Activated gamma-delta T cell (primary cell): Measurements from ENCODE around the gene SBF2.
A peak's percentile ranks its signal among the peaks of the same experiment; 100 is the strongest.

Experiments used
- DNase-seq: peaks from one replicate; lab custom pipeline; 2025; lab: John Stamatoyannopoulos, UW

The SBF2 gene

DNA sequence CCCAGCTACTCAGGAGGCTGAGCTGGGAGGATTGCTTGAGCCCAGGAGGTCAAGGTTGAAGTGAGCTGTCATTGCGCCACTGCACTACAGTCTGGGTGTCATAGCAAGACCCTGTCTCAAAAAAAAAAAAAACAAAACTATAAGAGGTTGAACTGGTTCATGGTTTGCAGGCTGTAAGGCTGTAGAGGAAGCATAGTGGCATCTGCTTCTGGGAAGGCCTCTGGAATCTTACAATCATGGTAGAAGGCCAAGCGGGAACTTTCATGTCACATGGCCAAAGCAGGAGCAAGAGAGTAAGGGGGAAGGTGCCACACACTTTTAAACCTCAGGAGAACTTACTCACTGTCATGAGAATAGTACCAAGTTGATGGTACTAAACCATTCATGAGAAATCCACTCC lies 520.5 kb downstream of the SBF2 start:
- DNase-seq: no peak

DNA sequence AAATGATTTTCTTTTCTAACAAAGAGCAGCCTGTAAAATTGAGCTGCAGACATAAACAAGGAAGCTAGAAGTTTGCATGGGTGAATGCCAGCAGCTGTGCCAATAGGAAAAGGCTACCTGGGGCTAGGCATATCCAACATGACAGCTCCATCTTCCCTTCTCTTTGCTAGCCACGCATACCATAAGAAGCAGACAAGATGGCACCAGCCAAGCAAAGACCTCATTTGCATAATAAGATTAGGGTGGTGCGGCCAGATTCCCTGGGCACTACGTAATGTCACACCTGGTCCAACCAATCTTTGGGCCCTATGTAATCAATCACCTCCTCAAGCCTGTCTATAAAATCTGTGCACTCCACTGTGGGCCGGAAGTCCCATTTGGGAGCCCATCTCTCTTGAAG lies 521.8 kb downstream of the SBF2 start:
- DNase-seq: no peak

DNA sequence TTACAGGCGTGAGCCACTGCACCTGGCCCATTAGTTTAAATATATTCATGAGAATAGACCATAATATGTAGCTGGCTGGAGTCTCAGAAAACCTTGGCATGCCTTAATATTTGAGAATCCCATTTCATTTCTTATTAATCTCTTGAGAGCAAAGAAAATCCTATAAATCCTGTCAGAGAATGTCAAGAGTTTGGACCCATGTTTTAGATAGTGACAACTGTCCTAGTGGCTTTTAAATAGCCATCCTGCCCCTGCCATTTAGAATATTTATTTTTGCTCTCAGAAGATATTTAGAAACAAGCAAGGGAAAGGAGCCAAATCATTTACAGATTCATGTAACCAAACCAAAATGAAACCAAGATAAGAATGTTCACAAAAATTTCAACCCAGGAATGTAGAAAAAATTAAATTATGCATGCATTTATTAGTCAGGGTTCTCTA lies 522.9 kb downstream of the SBF2 start:
- no peak for DNase-seq

DNA sequence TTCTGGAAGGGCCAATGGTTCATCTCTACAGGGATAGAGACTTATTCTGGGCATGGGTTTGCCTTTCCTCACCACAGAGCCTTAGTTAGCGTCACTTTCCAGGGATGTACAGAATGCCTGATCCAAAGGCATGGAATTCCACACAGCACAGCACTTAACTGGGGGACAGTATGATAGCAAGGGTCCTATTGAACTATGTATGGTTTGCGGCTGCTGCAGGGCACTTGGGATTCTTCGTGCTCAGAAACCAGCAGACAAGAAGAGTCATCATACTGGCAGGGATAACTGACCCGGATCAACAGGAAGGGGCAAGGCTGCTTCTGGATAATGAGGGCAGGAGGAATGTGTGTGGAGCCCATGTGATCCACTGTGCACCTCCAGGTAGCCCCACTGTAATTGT lies 524.4 kb downstream of the SBF2 start:
- DNase-seq: no peak

DNA sequence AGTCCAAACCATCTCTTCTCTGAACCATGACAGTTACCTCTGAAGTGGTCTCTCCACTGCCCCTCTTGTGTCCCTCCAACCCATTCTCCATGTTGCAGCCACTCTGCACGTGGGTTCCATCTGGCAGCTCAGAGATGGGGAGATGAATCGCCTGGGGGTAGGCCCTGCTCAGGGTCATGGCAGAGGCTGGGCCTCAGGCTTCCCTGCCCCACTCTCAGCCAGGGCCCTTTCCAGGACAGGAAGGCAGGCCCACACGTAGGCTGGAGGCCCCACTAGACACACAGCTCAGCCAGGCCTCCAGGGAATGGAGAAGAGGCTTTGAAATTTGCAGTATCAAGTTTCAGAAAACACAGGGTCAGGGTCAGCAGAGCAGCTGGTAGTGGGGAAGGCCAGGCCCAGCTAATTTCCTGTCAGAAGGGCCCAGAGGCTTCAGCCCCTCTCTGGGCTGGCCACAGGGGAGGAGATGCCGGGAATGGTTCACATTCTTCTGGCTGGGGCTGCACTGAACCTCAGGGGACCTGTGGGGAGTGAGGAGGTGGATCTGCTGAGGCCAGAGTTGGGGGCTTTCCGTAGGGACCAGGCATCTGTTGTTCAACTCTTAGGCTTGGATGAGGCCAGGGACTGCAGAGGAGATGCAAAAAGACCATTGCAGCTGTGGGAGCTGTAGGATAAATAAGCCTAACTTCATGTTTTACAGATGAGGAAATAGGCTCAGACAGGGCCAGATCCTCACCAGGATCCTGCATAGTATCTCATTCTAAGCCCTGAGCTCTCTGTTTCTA lies 528.5 kb downstream of the SBF2 start:
- no peak for DNase-seq

DNA sequence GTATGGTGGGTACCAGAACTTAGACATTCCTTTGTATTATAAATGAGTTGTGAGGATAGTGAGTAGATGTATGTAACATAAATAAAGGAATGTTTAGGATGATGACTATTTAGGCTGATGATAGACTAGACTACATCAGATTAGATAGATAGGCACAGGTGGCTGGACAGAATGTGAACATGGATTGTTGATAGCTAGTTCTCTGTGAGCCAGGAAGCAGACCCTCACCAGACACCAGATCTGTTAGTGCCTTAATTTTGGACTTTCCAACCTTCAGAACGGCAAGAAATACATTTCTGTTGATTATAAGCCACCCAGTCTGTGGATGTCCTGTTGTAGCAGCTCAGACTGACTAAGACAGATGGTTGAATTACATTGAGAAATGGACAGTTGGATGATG lies 530.7 kb downstream of the SBF2 start:
- DNase-seq: no peak

DNA sequence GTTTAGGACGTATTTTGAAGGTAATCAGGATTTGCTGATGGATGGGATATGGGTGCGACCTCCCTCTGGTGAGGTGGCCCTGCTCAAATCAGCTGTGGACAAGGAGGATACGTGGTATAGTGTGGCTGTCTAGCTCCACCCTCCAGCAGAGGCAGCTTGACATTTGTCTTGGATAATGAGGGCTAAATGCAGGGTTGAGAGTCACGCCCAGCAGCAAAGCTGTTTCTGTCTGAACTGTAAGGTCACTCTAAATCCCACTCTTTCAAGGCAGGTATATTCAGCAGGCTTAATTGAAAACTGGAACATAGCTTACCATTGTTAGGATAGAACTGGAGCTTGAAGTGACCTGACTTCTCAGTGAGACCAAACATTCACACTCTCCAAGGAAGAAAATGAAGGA lies 531.5 kb downstream of the SBF2 start:
- no peak for DNase-seq

DNA sequence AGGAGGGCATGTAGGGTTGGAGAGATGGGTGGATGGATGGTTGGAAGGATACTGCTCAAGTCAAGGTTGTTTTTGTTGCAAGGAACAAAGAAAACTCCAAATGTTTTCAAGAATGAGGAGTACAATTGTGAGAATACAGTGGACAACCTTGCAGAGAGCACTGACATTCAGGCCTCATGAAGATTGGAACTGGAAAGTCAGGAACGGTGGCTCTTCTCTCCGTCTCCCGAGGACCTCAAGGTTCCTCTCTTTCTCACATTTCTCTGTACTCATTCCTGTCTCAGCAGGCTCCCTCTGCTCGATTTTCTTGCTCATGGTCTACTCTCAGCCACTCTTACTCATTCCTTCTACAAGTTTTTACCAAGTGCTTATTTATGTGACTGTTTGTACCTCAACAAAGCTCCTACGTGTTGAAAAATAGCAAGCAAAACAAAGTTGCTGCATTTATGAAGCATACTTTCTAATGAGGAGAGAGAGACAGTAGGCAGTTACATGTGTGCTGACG lies 532.5 kb downstream of the SBF2 start:
- no peak for DNase-seq

DNA sequence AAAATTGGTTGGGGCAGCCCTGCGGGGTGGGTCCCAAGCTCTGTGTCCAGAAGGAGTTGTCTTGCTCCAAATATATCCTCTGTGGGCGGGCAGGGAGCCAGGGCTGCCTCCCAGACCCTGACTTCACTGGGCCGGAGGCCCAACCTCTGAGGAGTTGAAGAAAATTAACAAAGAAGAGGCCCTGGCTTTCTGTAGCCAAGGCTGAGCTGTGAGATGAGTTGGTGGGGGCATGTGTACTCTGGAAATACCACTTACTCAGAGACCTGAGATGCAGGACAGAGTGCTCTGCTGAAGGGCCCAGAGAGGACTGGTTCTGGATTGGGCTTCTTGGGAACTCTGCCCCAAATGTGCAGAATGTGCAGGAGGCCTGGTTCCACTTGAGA lies 533.8 kb downstream of the SBF2 start:
- no peak for DNase-seq

DNA sequence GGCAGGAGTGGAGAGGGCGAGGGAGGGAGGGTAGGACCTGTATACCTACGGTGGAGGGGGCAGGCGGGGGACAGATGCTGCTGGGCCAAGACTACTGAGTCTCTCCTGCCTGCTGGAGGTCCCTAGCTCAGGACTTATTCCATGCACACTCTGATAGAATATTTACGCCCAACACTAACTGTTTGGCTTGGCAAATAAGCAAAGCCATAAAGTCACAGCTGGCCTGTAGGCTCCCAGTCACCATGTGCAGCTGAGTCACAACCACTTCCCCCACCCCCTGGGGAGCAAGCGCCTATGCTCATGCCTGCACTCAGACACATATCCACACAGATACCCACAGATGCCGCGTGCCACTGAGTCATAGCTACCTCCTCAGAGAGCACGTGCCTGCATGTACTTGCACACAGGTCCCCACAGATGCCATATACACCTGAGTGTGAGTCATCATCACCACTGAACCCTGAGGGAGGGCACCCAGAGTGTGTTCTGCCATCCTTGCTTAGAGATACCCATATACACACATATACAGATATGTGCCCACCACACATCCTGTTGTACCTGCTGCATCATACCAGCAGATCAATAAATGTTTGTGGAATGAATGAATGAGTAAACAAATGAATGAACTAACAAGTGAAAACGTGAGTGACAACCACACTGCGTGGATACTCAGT lies 534.4 kb downstream of the SBF2 start:
- no peak for DNase-seq

DNA sequence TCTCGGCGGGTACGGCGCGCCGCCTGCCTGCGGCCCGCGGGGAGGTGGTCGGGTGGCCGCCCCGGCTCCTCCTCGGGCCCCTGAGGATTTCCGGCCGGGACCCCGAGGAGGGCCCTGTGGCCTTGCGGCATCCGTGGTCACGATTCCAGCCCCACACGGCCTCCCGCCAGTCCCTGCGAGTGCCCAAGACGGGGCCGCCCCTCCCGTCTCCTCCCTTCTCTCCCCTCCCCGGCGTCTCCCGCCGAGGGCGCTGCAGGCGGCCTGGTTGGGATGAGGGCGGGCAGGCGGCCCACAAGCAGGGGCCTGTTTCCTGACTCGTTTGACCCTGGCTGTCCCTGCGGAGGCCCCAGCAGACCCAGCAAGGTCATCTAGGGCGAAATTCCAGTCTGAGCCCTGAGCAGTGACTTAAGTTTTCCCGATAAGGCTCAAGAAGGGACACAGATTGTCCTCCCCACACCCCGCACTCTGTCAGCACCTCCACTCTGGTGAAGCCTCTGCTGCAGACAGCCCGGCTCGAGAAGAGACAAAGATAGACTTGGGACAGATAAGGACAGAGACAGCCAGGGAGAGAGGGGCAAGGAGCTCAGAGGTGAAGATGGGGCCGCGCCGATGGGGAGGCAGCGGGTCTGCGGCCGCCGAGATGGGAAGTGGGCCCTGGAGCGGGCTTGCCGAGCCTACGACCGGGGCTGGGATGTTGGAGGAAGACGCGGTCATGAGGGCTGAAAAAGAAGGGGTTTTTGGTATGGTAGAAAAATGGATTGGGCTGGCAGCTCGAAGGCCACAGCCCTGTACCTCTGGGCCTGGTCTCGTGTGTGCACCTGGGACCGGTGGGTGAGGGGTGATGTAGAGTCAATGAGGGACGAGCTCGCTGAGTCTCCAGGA lies 535.1 kb downstream of the SBF2 start:
- DNase-seq: peak; percentile 30

DNA sequence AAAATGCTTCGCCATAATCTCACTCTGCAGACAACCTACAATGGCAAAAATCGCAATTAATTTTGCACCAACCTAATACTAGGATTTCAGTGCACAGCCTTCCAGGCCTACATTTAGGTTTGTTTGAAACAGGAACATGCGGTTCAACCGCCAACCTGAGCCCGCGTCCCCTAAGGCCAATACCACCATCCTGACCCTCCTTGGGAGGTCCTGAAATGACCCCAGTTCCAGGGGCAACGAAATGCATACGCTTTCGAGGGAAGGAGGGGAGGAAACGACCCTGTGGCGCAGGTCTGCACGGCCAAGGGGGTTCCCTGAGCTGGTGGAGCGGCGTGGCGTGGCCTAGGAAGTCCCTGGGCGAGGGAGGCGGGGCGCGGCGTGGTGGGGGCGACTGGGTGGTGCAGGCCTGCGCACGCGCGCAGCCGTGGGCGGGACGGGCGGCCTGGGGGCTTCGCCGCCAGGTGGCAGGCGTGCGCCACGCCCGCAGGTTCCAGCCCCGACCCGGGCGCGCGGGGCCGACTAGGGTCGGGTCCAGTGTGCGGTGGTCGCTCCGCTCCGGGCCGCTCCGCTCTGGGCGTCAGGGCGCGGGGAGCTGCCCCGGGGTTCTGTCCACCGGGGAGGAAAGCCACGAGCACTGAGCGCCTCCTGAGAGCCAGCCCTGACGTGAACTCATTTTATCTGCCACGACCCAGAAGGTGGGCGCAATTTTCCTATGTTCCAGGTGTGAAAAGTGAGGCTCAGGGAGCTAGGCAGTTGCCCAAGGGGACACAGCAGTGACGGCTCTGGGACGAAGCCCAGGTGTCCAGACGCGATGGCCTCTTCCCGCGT lies 536.0 kb downstream of the SBF2 start:
- DNase-seq: peak; percentile 91

DNA sequence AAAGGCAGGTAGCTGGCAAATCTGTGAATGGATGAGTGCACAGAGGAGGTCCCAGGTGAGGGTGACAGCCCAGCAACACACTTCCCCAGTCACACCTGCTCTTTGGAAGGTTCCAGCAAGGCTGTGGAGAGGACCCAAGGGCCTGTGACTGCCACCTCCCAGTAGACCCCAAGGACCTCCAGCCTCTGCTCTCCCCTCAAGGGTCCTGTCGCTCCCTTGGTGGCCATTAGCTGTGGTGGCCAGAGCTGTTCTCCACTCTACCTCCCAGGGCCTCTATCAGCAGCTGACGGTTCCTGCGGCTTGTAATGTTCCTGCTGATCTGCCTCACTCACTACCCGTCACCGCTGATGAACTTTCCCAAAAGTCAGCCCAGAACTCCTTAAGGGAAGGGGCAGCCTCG lies 537.1 kb downstream of the SBF2 start:
- no peak for DNase-seq

DNA sequence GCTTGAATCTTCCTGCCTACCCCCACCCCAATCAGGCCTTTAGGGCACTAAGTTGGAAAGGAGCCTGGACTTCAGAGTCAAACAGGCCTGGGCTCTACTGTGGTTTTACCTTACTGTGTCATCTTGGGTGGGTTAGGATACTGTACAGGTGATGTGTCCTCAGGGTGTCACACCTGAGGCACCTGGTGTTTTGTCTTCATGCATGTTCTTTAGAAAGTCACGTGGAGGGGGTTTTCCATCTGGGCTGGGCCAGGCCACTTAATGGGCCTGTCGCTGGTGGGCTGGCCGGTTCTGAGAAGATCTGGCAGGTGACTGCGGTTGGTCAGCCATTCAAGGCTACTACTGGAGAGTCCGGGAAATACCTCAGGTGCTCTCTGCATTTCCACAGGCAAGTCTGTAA lies 537.6 kb downstream of the SBF2 start:
- no peak for DNase-seq

DNA sequence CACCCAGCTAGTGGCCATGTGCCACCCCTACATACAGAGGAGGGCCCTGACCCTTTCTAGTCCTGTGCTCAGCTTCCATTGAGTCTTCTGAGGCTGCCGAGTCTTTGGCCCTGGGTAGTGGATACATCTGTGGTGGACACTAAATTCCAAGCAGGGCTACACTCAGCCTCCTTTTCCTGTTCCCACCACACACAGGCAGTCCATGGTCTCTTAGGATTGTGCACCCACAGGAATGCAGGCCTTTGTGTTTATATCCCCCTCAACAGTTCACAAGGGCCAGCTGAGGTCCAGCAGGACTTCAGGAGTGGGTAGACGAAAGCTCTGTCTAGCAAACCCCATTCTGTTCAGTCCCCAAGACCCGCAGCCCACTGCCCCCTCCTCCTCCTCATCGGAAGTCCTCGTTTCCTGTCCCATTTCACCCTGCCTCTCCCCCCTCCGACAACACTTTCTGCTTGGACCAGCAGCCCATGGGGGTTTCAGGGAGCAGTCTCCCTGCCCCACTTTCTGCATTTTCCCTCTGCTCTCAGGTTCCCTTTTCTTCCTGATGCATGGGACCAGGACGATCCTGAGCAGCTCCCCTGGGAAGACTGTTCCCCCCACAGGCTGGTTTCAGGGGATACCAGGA lies 538.3 kb downstream of the SBF2 start:
- DNase-seq: no peak

DNA sequence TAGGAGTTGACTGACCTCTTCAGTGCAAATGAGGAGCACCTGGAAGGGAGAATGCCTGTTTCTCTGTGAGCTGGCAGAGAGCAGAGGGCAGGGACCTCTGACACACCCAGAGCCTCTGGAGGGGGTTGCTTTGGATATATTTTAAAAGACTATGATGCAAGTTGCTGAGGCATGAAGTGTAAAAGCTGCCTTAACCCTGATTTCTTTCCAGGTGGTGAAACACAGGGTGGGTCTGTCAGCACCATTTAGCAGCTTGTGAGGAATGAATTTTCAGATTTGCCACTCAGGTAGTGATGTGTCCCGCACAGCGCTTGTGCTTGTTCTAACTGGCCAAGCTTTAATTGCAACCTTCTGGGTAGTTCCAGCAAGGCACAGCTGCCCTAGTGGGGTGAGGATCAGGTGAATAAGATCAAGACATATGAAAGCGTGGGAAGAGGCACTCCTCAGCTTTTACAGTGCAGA lies 540.0 kb downstream of the SBF2 start:
- DNase-seq: no peak

DNA sequence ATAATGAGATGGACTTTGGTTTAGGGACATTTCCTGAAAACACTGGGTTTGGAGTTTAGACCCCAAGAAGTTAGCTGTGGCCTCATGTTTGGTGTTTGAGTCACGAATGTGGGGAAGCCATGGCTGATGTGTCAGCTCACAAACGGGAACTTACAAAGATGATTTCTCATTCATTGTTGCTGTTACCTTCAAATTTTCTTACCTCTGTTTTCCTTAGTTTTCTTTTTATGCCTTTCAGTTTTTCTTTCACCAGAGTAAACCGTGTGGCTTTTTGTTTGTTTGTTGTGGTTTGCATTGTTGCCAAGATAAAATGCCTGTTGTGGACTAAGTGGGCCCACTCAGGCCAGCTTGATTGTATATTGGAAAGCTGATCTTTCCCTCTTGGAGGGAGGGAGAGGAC lies 541.0 kb downstream of the SBF2 start:
- DNase-seq: no peak

DNA sequence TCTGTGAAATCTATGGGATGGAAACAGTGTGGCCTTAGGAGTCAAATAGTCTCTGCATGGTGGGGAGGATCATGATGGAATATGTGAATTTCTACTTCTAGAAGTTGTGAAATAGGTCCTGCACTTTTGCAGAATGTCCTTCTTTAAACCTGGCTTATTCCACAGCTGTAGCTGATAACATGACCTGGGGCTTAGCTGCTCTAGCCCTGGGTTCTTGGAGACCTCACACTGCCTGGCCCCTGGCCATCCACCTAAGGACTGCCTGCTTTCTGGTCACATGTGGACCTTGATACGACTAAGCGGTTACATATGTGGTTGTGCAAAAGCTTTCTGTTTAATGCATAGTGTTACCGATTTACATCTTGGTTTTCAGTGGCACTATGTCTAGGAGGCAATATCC lies 541.9 kb downstream of the SBF2 start:
- no peak for DNase-seq

DNA sequence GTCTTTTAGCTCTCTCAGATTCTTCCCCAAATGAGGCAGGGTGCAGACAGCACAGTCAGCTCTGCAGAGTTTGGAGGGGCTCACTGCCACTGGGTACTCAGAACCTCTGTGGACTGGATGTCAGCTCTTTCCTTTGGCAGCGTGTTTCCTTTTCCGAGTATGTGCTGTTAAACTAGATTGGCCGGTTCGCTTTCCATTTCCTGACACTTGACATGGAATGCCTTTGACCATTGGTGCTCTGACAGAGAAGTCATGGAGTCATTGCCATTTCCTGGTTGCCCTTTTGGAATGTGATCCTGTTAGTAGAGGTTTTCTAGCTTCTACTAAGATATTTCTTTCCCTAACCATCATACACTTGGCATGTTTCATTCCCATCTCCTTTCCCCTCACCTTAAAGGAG lies 543.5 kb downstream of the SBF2 start:
- no peak for DNase-seq

DNA sequence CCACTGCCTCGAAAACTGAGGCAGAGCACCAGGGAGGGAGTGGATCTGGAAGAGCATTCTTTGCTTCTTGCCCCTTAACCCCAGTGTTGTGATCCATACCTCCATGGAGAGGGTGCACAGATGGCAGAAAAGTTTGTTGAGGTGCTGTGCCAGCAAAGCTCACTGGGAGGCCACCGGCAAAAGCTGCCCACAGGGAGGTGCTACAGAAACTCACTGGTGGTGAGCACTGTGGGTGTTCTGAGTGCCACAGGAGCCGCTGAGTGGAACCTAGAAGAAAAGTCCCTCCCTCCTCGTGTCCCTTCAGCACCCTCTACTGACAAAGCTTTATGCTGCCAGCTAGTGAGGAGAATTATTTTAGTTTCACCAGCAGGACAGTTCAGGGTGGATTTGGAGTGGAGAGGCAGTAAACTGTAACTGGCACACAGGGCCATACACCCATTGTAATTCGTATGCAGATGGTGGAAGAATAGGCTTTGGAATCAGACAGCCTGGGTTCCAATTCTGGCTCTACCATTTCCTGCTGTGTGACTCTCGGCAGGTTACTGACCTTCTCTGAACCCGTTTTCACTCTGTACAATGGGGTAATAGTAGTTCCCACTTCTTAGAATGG lies 545.6 kb downstream of the SBF2 start:
- DNase-seq: no peak

DNA sequence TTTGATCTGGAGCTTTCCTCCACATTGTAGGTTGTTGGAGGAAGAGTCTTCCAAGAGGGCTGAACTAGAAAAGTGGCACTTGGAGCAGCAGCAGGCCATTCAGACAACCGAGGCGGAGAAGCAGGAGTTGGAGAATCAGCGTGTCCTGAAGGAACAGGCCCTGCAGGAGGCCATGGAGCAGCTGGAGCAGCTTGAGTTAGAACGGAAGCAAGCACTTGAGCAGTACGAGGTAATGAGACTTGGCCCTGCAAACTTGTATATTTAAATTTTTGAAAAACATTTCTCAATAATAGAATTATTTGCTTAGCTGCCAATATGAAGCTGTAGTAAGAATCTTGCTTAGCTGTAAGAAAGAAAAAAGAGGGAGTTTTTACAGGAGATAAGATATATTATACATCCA lies 546.2 kb downstream of the SBF2 start:
- DNase-seq: no peak
